Spleen (tissue), 7 donors: ENCODE measurements around the gene HLA-DMA.

Experiments used
- CTCF ChIP-seq, 11 experiments: fragments of 200-600 bp in 7 of 11; fragments of 450-650 bp in 4 of 11; sonication (generic) in 4 of 11; IDR thresholded peaks in 8 of 11; conservative IDR thresholded peaks in 3 of 11; 1 replicate in 7 of 11; 2 replicates in 4 of 11; pipeline versions ENCODE4 v1.4.0 to v1.8.0; 2016 to 2021; ENCODE audit warnings: antibody characterized with exemption in 11 of 11, inconsistent platforms in 4 of 11, mild to moderate bottlenecking in 1 of 11
- POLR2A ChIP-seq, 3 donors: fragments of 450-650 bp; IDR thresholded peaks; one replicate each; pipeline ENCODE4 v1.5.1; 2017; ENCODE audit warnings: antibody characterized with exemption in 3 of 3, mild to moderate bottlenecking in 1 of 3
- POLR2AphosphoS5 ChIP-seq, 3 donors: sonication (generic); formaldehyde crosslinking; IDR thresholded peaks; one replicate each; pipeline ENCODE4 v1.5.1; 2017; ENCODE audit warnings: antibody characterized with exemption in 3 of 3
- donor health status: DM: no; HTN: no; CAD: no; lungs with moderate emphysema.
- donor health status: DM: no; HTN: no; CAD: no.
- donor health status: DM: no; HTN: no; CAD: no.

GRCh38 chr6:32933661-32934085 lies 19.2 kb downstream of the HLA-DMA start:
- peak; percentile 49 to 86 (median 79) for TF ChIP-seq CTCF (IDR thresholded peaks at IDR 0.05 in 8 of 11, conservative IDR thresholded peaks at IDR 0.05 in 3 of 11)
- no peak for TF ChIP-seq POLR2A (IDR thresholded peaks at IDR 0.05)
- TF ChIP-seq POLR2AphosphoS5 (IDR thresholded peaks at IDR 0.05), result peak in 1 of 3 donors; percentile 80
